ENCODE results near the gene TMPRSS7.

DNA sequence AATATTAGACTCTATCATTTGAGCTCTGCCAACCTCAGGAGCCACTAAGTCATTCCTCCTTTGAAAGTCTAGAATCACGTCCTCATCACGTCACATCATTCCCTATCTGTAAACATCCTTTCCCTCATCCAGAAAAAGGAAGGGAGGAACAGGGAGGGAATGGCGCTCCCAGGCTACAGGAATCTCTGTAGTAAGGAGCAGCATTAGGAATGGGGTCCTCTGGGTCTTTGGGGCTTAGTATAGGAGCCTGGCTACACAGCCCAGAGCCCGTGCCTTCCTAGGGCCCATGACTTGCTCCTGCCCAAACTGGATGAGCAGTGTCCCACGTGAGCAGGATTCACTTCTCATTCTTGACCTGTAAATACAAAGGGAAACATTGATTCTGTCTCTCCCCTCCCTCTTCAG, 34.2 kb upstream of the TMPRSS7 start:
- TF ChIP-seq, protein P1, sequence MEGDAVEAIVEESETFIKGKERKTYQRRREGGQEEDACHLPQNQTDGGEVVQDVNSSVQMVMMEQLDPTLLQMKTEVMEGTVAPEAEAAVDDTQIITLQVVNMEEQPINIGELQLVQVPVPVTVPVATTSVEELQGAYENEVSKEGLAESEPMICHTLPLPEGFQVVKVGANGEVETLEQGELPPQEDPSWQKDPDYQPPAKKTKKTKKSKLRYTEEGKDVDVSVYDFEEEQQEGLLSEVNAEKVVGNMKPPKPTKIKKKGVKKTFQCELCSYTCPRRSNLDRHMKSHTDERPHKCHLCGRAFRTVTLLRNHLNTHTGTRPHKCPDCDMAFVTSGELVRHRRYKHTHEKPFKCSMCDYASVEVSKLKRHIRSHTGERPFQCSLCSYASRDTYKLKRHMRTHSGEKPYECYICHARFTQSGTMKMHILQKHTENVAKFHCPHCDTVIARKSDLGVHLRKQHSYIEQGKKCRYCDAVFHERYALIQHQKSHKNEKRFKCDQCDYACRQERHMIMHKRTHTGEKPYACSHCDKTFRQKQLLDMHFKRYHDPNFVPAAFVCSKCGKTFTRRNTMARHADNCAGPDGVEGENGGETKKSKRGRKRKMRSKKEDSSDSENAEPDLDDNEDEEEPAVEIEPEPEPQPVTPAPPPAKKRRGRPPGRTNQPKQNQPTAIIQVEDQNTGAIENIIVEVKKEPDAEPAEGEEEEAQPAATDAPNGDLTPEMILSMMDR (IDR thresholded peaks at IDR 0.05), result no peak
- no peak for TF ChIP-seq POLR2A (IDR thresholded peaks at IDR 0.05)

Data from body of pancreas (tissue), 4 donors.